HUES64 (cell line): Measurements from ENCODE around the gene CCDC43.
A peak's percentile ranks its signal among the peaks of the same experiment; 100 is the strongest.
"Not testable (repeated sequence)": the region's sequence is repeated elsewhere in the genome, so short reads cannot be mapped to it uniquely, and the experiment has no call there.

Experiments
- H3K27ac ChIP-seq: 2 replicates; pipeline ENCODE4 v1.7.0; 2013; ENCODE audit warnings: low read depth, low read length, inconsistent platforms
- H3K27me3 ChIP-seq: 2 replicates; pipeline ENCODE4 v1.6.1; 2013; ENCODE audit warnings: mild to moderate bottlenecking, low read length; ENCODE audit not compliant: insufficient read depth
- H3K36me3 ChIP-seq: 2 replicates; pipeline ENCODE4 v1.6.1; 2013; ENCODE audit warnings: mild to moderate bottlenecking, low read length; ENCODE audit not compliant: insufficient read depth
- H3K4me1 ChIP-seq: 2 replicates; pipeline ENCODE4 v1.6.1; 2013; ENCODE audit warnings: mild to moderate bottlenecking, low read length, moderate library complexity; ENCODE audit not compliant: insufficient read depth
- H3K4me3 ChIP-seq: 2 replicates; pipeline ENCODE4 v1.5.1; 2013; ENCODE audit warnings: mild to moderate bottlenecking, low read length, moderate library complexity
- H3K9ac ChIP-seq: 2 replicates; pipeline ENCODE4 v1.6.1; 2013; ENCODE audit warnings: mild to moderate bottlenecking, low read depth, low read length
- H3K9me3 ChIP-seq: 2 replicates; pipeline ENCODE4 v1.6.1; 2013; ENCODE audit warnings: low read depth, low read length; ENCODE audit not compliant: insufficient read depth
- WGBS: fragments of 150-250, 120-280 bp; methylation state at CpG from one replicate; pipeline ENCODE4 v1.1.7; 2013; ENCODE audit warnings: missing lambda C conversion rate; 5-methylcytosine and 5-hydroxymethylcytosine counted together

CCDC43 gene

DNA sequence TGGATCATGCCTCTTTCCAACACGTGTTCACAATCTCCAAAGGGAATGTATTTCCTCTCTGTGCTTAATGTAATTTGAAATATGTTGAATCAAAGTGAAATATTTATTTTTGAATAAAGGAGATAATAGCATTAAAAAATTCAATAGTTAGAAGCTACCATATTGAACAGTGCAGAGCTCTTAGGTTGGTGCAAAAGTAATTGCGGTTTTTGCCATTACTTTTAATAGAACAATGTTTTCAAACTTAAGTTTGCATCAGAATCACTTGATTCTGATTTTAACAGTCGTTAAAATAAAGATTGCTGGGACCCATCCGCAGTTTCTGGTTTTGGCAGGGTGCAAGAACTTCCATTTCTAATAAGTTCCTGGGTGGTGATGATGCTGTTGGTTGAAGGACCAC, 43.3 kb downstream of the CCDC43 start:
- Histone ChIP-seq H3K4me1 (no peaks in the 10 kb centered on the region), H3K36me3 (no peaks in the 10 kb centered on the region), H3K9me3 (no peaks in the 10 kb centered on the region), H3K4me3 (no peak overlapping the region), H3K9ac (no peak overlapping the region), H3K27ac (no peak overlapping the region), H3K27me3 (peaks cover 11% of the 10 kb centered on the region)
- WGBS: 98% methylated on average over 4 of the region's 4 CpGs

DNA sequence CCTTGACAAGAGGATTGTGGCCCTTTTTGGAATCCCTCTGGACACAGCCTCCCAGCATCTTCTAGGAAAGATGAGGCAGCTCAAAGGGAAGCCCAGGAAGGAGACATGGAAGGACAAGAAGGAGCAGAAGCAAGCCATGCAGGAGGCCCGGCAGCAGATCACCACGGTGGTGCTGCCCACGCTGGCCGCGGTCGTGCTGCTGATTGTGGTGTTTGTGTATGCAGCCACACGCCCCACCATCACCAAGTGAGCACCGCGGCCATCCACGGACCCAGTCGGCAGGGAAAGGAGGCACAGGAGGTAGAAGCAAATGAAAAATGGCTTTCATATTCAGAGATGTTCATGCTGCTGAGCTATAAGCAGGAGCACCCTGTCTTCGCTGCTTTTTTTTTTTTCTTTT, 44.2 kb downstream of the CCDC43 start:
- H3K9me3 ChIP-seq: no peaks in the 10 kb centered on the region
- no peaks in the 10 kb centered on the region for H3K4me1 ChIP-seq
- no peak overlapping the region for H3K9ac ChIP-seq
- H3K27me3 ChIP-seq: peaks cover 9% of the 10 kb centered on the region
- WGBS: 88% methylated on average over 12 of the region's 12 CpGs
- no peak overlapping the region for H3K4me3 ChIP-seq
- no peaks in the 10 kb centered on the region for H3K36me3 ChIP-seq
- no peak overlapping the region for H3K27ac ChIP-seq

DNA sequence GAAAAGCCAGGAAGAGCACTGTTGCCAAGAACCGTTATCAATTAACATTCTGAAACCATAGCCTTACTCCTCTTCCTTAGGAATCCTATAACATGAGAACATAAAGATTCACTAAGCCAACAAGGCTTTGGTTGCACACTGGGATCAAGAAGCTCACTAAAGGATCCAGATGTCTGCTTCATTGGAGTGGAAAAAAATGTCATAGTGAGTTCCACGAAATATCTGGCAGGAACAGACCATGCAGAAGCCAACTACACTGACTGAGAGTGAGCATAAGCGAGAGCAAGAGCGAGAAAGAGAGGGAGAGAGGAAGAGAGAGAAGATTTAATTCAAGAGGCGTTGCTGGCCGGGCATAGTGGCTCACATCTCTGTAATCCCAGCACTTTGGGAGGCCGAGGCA, 46.7 kb downstream of the CCDC43 start:
- 81% methylated on average over 7 of the region's 7 CpGs for WGBS
- H3K36me3 ChIP-seq: no peaks in the 10 kb centered on the region

DNA sequence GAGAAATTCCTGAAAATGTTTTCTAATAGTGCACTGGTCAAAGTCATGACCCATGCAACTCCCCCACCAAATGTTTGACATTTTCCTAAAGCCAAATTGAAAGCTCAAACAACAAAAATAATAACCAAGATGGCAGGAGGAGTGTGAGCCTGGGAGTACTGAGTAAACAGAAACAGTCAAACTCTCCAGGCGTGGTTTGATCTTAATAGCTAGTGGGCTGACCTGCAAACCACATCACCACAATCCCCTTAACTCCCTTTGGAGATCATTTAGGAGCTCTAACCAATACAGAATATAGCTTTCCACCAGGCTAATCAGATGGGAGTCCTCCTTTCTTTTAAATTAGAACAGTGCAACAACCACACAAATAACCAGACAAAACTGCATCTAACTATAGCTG, 52.5 kb downstream of the CCDC43 start:
- Histone ChIP-seq H3K4me3 (no peak overlapping the region), H3K9ac (no peak overlapping the region), H3K36me3 (no peaks in the 10 kb centered on the region), H3K9me3 (no peaks in the 10 kb centered on the region), H3K27ac (no peak overlapping the region), H3K4me1 (no peaks in the 10 kb centered on the region), H3K27me3 (no peaks in the 10 kb centered on the region)
- 68% methylated on average over 1 of the region's 1 CpG for WGBS

More for the DNA sequence above, 46.7 kb downstream of the CCDC43 start:
- no peaks in the 10 kb centered on the region for H3K27me3 ChIP-seq
- no peak overlapping the region for H3K9ac ChIP-seq
- H3K27ac ChIP-seq: no peak overlapping the region
- H3K4me1 ChIP-seq: no peaks in the 10 kb centered on the region
- H3K9me3 ChIP-seq: no peaks in the 10 kb centered on the region
- no peak overlapping the region for H3K4me3 ChIP-seq

DNA sequence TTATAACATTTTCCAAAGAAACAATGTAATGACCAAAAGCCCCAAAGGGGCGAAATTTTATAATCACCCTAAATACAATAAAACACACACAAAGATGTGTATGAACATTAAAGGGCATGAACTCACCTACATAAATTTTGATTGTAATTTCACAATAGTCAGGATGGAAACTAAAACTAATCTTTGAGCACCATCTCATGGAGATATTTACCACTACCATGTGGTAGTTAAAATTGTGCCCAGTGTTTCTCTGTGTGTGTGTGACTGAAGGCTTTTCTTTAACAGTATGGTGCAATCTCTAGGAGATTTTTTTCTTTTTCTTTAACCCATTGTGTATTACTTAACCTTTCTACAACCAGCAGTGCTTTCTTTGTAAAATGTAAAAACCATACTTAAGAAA, 53.0 kb downstream of the CCDC43 start:
- Histone ChIP-seq H3K36me3 (no peaks in the 10 kb centered on the region), H3K4me1 (no peaks in the 10 kb centered on the region), H3K27me3 (no peaks in the 10 kb centered on the region), H3K9me3 (no peaks in the 10 kb centered on the region), H3K9ac (no peak overlapping the region), H3K4me3 (no peak overlapping the region), H3K27ac (no peak overlapping the region)
- WGBS: 89% methylated on average over 1 of the region's 1 CpG

DNA sequence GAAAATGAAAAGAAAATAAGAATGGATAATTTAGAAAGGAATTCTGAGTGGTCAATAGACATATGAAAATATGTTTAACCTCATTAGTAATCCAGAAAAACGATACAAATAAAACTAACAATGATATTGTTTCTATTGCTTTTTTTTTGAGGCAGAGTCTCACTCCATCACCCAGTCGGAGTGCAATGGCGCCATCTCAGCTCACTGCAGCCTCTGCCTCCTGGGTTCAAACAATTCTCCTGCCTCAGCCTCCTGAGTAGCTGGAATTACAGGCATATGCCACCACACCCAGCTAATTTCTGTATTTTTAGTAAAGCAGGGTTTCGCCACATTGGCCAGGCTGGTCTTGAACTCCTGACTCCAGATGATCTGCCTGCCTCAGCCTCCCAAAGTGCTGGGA, 55.2 kb downstream of the CCDC43 start:
- 59% methylated on average over 3 of the region's 4 CpGs for WGBS
- not testable (repeated sequence) for H3K9ac ChIP-seq, H3K4me1 ChIP-seq, H3K27ac ChIP-seq, H3K27me3 ChIP-seq, H3K36me3 ChIP-seq, H3K9me3 ChIP-seq, H3K4me3 ChIP-seq

DNA sequence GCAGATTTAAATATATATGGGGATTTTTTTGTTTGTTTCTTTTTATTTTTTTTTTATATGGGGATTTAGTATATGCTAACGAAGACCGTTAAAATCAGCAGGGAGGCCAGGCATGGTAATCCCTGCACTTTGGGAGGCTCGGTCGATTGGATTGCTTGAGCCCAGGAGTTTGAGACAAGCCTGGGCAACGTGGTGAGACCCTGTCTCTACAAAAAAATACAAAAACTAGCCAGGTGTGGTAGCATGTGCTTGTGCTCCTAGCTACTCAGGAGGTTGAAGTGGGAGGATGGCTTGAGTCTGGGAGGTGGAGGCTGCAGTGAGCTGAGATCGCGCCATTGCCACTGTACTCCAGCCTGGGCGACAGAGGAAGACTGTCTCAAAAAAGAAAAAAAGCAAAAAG, 55.6 kb downstream of the CCDC43 start:
- Histone ChIP-seq H3K36me3 (no peaks in the 10 kb centered on the region), H3K4me3 (no peak overlapping the region)
- 66% methylated on average over 8 of the region's 8 CpGs for WGBS

DNA sequence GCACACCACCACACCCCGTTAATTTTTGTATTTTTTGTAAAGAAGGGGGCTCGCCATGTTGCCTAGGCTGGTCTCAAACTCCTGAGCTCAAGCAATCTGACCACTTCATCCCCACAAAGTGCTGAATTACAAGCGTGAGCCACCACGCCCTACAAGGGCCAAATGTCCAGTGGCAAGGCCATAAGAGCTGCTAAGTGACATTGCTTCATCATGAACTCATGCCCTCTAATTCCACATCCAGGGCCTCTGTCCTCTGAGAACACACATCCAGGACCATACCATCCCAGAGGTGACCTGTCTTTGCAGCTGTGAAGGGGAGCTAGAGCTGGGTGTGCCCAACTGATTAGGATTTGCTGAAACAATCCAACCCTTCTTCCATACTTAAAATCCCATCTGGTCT, 58.9 kb downstream of the CCDC43 start:
- Histone ChIP-seq H3K4me1 (peaks cover 11% of the 10 kb centered on the region), H3K9me3 (no peaks in the 10 kb centered on the region), H3K36me3 (no peaks in the 10 kb centered on the region), H3K9ac (no peak overlapping the region), H3K27ac (no peak overlapping the region), H3K4me3 (no peak overlapping the region), H3K27me3 (no peaks in the 10 kb centered on the region)
- 95% methylated on average over 4 of the region's 4 CpGs for WGBS

More for the DNA sequence above, 55.6 kb downstream of the CCDC43 start:
- H3K27me3 ChIP-seq: no peaks in the 10 kb centered on the region
- no peak overlapping the region for H3K9ac ChIP-seq
- H3K9me3 ChIP-seq: no peaks in the 10 kb centered on the region
- H3K27ac ChIP-seq: no peak overlapping the region
- no peaks in the 10 kb centered on the region for H3K4me1 ChIP-seq

DNA sequence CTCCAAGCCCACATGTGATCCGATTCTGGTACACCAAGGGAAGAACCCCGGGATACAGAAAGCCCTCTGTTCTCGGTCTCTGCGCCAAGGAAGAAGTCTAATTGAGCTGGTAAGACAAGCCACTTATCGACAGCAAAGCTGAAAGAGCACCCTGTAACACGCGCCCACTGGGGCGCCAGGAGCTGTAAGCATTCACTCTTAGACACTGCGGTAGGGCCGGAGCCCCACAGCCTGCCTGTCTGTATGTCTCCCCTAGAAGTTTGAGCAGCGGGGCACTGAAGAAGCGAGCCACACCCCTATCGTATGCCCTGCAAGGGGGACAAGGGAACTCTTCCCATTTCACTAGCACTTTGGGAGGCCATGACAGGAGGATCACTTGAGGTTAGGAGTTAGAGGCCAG, 60.3 kb downstream of the CCDC43 start:
- Histone ChIP-seq H3K27me3 (no peaks in the 10 kb centered on the region), H3K36me3 (no peaks in the 10 kb centered on the region), H3K27ac (no peak overlapping the region), H3K9me3 (no peaks in the 10 kb centered on the region), H3K4me3 (0 out of 2 replicates have a peak overlapping the region, but pooled peaks have one; percentile 45), H3K4me1 (peaks cover 11% of the 10 kb centered on the region), H3K9ac (no peak overlapping the region)
- 94% methylated on average over 13 of the region's 13 CpGs for WGBS

DNA sequence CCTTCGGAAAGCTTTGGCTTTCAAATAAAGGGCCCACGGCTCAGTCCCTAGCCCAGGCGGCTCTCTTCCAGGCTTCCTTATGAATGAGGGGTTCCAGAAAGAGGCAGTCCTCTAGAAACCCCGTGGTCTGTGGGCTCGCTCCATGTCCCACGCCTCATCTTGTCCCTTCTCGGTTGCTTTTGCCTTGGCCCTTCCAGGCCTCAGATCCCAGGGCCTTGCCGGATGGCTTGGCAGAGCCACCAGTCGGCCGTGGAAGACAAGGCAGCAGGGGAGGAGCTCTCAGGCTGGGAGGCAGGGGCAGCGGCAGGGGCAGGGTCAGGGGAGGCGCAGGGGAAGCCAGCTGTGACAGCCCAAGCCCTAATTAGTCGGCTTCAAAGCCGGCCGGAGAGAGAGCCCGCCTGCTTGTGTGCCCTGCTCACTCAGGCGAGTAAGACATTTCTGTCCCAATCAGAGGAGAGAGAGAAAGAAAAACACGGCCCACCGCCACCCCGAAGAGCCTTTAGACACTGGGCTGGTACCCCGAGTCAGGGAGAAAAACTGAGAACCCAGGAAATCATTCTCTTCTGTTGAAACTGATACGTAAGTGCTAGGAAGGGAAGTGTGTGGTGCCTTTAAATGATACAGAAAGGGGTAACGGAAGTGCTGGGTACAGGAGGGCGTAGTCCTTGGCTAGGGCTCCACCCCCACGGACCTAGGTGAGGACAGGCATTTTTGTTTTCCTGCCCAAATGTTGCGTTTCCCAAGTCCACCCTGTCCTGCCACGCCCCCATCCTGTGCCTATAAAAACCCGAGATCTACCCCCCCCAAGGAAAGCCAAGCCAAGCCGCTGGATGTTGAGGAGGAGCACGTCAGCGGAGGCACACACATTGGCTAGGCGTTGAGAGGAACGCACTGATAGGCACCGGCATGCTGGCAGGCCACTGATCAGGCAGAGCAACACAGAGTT, 61.1 kb downstream of the CCDC43 start:
- peak overlapping the region; percentile 32 for H3K27ac ChIP-seq
- no peaks in the 10 kb centered on the region for H3K36me3 ChIP-seq
- H3K9me3 ChIP-seq: no peaks in the 10 kb centered on the region
- no peak overlapping the region for H3K9ac ChIP-seq
- peak overlapping the region; percentile 45 for H3K4me3 ChIP-seq
- WGBS: 38% methylated on average over 34 of the region's 34 CpGs
- peaks cover 11% of the 10 kb centered on the region for H3K4me1 ChIP-seq
- no peaks in the 10 kb centered on the region for H3K27me3 ChIP-seq

DNA sequence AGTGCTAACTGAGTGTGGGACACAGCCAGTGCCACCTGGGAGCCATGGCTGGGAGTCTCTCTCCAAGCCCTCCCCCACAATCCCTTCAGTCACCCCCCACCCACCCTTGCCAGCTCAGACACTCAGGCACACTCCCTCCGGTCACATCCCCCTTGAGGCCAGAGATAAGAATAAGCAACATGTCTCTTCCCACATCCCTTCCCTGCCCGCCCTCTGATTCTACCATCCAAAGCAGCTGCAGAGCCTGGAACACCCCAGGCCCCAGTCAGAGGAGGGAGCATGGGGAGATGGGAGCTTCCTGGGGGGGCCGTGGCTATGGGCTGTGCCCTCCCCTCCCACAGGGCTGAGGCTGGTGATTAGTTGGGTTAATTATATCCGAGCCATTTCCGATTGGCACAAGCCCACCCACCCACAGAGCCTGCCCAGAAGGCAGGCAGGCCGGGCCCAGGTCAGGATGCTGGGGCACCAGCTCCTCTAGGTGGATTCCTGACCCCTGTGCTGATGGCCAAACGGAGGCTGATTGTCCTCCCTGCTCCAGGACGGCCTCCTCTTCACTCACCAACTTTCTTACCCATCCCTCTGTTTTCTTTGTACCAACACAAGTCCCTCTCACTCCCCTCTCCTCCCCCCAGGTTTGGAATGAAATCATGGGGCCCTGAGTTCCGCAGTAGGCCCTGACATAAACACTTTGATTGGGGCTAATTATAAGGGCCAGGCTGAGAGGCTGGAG, 61.9 kb downstream of the CCDC43 start:
- Histone ChIP-seq H3K9ac (no peak overlapping the region), H3K9me3 (no peaks in the 10 kb centered on the region), H3K27me3 (no peaks in the 10 kb centered on the region), H3K27ac (peak overlapping the region; percentile 16), H3K36me3 (no peaks in the 10 kb centered on the region), H3K4me1 (peaks cover 11% of the 10 kb centered on the region), H3K4me3 (no peak overlapping the region)
- WGBS: 82% methylated on average over 9 of the region's 9 CpGs
